Endothelial cell of umbilical vein (primary cell): ENCODE data around the gene NHLRC4. TPM values are rescaled to one million over a fixed set of nuclear protein-coding genes. Genes with fewer than 3 reads are reported as not detected.

ENCODE experiments used
- BruUV-seq: library from RNA; stranded (reverse); fragments of 400-500 nt; replicated peaks from 2 replicates; lab custom pipeline; 2021; lab: Mats Ljungman, UMichigan
- CTCF ChIA-PET: fragments of 300-600, 350-600 bp; sonication (Branson Sonifier 250); formaldehyde crosslinking; loops from one replicate; lab custom pipeline; 2021; ENCODE audit warnings: antibody characterized with exemption, inconsistent platforms; lab: Charles Lee
- POLR2A ChIA-PET: fragments of 300-600, 350-600 bp; sonication (Branson Sonifier 250); formaldehyde crosslinking; loops from one replicate; lab custom pipeline; 2021; ENCODE audit warnings: antibody characterized with exemption, inconsistent platforms; lab: Charles Lee
- DNase-seq: peaks from one replicate; pipeline ENCODE4 v3.0.0-alpha.2; 2011; ENCODE audit warnings: low read depth, low spot score
- FAIRE-seq: peaks from 2 replicates; lab custom pipeline; 2011; peaks lifted over from hg19 to GRCh38; lab: Jason Lieb, UNC
- H2AFZ ChIP-seq: 2 replicates; pipeline ENCODE4 v1.6.0; 2012; ENCODE audit warnings: low read depth, low read length, control low read depth, inconsistent platforms
- H3K27ac ChIP-seq: 2 replicates; pipeline ENCODE4 v1.5.1; 2011; ENCODE audit warnings: low read depth, mild to moderate bottlenecking, control low read depth, low read length, moderate library complexity; ENCODE audit not compliant: insufficient read depth
- H3K27me3 ChIP-seq, 2 experiments: 2 replicates each; pipeline versions ENCODE4 v1.6.0 to v1.6.1; 2011; ENCODE audit warnings: low read length in 2 of 2, mixed read lengths in 1 of 2; ENCODE audit not compliant: control insufficient read depth in 2 of 2, insufficient read depth in 2 of 2
- H3K36me3 ChIP-seq, 2 experiments: 2 replicates in 1 of 2; 3 replicates in 1 of 2; pipeline ENCODE4 v1.5.1; 2011; ENCODE audit warnings: low read length in 2 of 2, mild to moderate bottlenecking in 1 of 2, moderate library complexity in 1 of 2; ENCODE audit not compliant: control insufficient read depth in 2 of 2, insufficient read depth in 2 of 2; ENCODE audit errors: extremely low read depth in 1 of 2
- H3K4me1 ChIP-seq: 3 replicates; pipeline ENCODE4 v1.5.1; 2011; ENCODE audit warnings: mild to moderate bottlenecking, low read length; ENCODE audit not compliant: control insufficient read depth, insufficient read depth; ENCODE audit errors: extremely low read depth
- H3K4me2 ChIP-seq: 2 replicates; pipeline ENCODE4 v1.6.1; 2011; ENCODE audit warnings: low read length, control low read depth, mixed read lengths; ENCODE audit not compliant: insufficient read depth
- H3K4me3 ChIP-seq, 3 experiments: fragments of 200-600 bp in 1 of 3; sonication (generic), shearing (Covaris generic) in 1 of 3; replicated peaks in 1 of 3; 2 replicates each; pipeline ENCODE4 v1.5.1; 2011 to 2016; ENCODE audit warnings: control low read depth in 3 of 3, low read length in 3 of 3, mild to moderate bottlenecking in 2 of 3, inconsistent platforms in 1 of 3, low read depth in 1 of 3, moderate library complexity in 1 of 3; ENCODE audit not compliant: insufficient read depth in 1 of 3
- H3K79me2 ChIP-seq: 2 replicates; pipeline ENCODE4 v1.6.0; 2012; ENCODE audit warnings: low read length, inconsistent platforms; ENCODE audit not compliant: control insufficient read depth, insufficient read depth
- H3K9ac ChIP-seq: replicated peaks from 2 replicates; pipeline ENCODE3; 2011; ENCODE audit warnings: low read length, control low read depth; ENCODE audit not compliant: insufficient read depth; ENCODE audit errors: extremely low read depth
- H3K9me1 ChIP-seq: replicated peaks from 3 replicates; pipeline ENCODE4 v1.6.0; 2011; ENCODE audit warnings: mild to moderate bottlenecking, low read length; ENCODE audit not compliant: control insufficient read depth, insufficient read depth; ENCODE audit errors: extremely low read depth
- H3K9me3 ChIP-seq: replicated peaks from 2 replicates; pipeline ENCODE4 v1.5.1; 2012; ENCODE audit warnings: low read length, inconsistent platforms; ENCODE audit not compliant: control insufficient read depth, insufficient read depth
- H4K20me1 ChIP-seq: replicated peaks from 2 replicates; pipeline ENCODE3; 2011; ENCODE audit warnings: mild to moderate bottlenecking, low read length; ENCODE audit not compliant: control insufficient read depth, insufficient read depth; ENCODE audit errors: extremely low read depth
- EZH2 ChIP-seq: IDR thresholded peaks from 2 replicates; pipeline ENCODE4 v1.6.1; 2012; ENCODE audit warnings: borderline replicate concordance, low read depth, mild to moderate bottlenecking, moderate library complexity, low read length, inconsistent platforms; ENCODE audit not compliant: severe bottlenecking
- FOS ChIP-seq: IDR thresholded peaks from 2 replicates; pipeline ENCODE4 v1.6.1; 2011; ENCODE audit warnings: mild to moderate bottlenecking, low read length, moderate library complexity, borderline replicate concordance; ENCODE audit not compliant: insufficient read depth
- GATA2 ChIP-seq: IDR thresholded peaks from 2 replicates; pipeline ENCODE4 v1.7.0; 2011; ENCODE audit warnings: low read depth, mild to moderate bottlenecking, moderate library complexity, mixed read lengths, low read length; ENCODE audit not compliant: insufficient read length, insufficient read depth
- JUN ChIP-seq: IDR thresholded peaks from 2 replicates; pipeline ENCODE4 v1.6.1; 2011; ENCODE audit warnings: borderline replicate concordance, low read depth; ENCODE audit not compliant: insufficient read length, insufficient read depth
- MYC ChIP-seq: IDR thresholded peaks from one replicate; pipeline ENCODE4 v1.6.1; 2011; ENCODE audit warnings: mild to moderate bottlenecking, low read depth, low read length
- POLR2A ChIP-seq: IDR thresholded peaks from 2 replicates; pipeline ENCODE4 v1.6.1; 2012; ENCODE audit warnings: low read depth, mild to moderate bottlenecking, control low read depth, low read length
- POLR2AphosphoS5 ChIP-seq: IDR thresholded peaks from 2 replicates; pipeline ENCODE4 v1.6.1; 2012; ENCODE audit warnings: low read depth, mild to moderate bottlenecking, control low read depth, low read length, moderate library complexity; ENCODE audit not compliant: insufficient read depth
- dilution Hi-C: fragments of 300-500 bp; cut with MboI; formaldehyde crosslinking; loops from one replicate; pipeline ENCODE4 v1.15.0; 2019; ENCODE audit warnings: low sequenced_read_pairs; ENCODE audit not compliant: extremely low pct_ligation_motif_present
- intact Hi-C: fragments of 100-400 bp; cut with micrococcal nuclease; formaldehyde crosslinking; loops from one replicate; pipeline ENCODE4 v1.10.0; 2022
- polyA plus RNA-seq, 4 experiments: library from polyadenylated mRNA; depleted of rRNA in 3 of 4; stranded (reverse) in 3 of 4; unstranded in 1 of 4; fragments of >200 nt; gene quantifications; 2 replicates each; pipeline versions ENCODE4 v1.2.1 to v1.2.3, GENCODE V29; 2011 to 2012; ENCODE audit warnings: missing spikeins in 1 of 4
- total RNA-seq: library from RNA; stranded (reverse); gene quantifications from 2 replicates; pipeline ENCODE4 v1.2.3, GENCODE V29; 2021
- TF ChIP-seq, protein P1 (sequence below): IDR thresholded peaks from 2 replicates; pipeline ENCODE4 v1.6.1; 2011; ENCODE audit not compliant: insufficient read depth, insufficient read length
- TF ChIP-seq, protein P2 (sequence below), 2 donors: IDR thresholded peaks; 1 replicate in 1 of 2; 2 replicates in 1 of 2; pipeline ENCODE4 v1.5.1; 2011; ENCODE audit warnings: low read length in 2 of 2, mild to moderate bottlenecking in 2 of 2, moderate library complexity in 2 of 2, control low read depth in 1 of 2, inconsistent platforms in 1 of 2, low read depth in 1 of 2; ENCODE audit not compliant: insufficient read depth in 1 of 2; ENCODE audit errors: extremely low read depth in 1 of 2

Gene NHLRC4
- total and polyA plus RNA-seq, 2 donors (not counting 3 experiments of a cell fraction or from before 2014, with no cell fraction given), result 0.73 to 0.94 TPM

DNA sequence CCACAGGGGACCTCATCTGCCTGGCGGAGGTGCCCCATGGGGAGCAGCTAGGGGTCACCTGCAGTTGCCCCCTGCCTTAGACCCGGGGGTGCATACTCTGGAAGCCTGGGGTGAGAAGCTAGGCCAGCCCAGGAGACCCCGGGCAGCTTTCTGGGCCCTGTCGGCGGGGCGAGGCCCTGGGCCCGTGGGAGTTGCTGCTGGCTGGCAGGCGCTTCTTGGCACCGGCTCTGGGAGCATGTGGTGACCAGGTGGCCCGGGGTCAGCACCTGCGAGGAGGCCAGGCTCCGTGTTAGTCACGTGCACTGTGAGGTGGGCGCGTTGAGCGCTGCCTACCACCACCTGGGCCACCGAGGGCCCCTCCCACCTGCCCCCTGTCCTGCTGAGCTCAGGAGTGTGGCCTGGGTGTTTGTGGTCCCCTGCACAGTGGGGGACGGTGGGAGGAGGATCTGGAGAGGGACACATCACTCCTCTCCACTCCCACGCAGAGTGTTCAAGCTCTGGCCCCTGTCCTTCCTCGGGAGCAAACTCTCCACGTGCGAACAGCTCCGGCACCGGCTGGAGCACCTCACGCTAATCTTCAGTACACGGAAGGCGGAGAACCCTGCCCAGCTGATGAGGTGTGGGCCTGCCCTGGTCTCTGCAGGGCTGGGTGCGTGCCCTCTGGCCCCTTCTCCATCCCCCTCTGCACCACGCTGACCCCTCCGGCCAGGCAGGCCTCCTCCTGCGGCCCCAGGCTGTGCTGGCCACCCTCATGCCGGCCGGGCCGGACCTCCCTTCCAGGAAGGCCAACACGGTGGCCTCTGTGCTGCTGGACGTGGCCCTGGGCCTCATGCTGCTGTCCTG lies 8.8 kb downstream of the NHLRC4 start:
- intact Hi-C loops, result no loop called here
- ChIA-PET POLR2A (no interaction called here), CTCF (no interaction called here)
- no peak for TF ChIP-seq JUN
- TF ChIP-seq FOS, result no peak
- no peak for TF ChIP-seq POLR2A
- no peak for TF ChIP-seq EZH2
- no peak for TF ChIP-seq POLR2AphosphoS5
- TF ChIP-seq, protein P1, sequence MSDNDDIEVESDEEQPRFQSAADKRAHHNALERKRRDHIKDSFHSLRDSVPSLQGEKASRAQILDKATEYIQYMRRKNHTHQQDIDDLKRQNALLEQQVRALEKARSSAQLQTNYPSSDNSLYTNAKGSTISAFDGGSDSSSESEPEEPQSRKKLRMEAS, result no peak
- TF ChIP-seq, protein P2, sequence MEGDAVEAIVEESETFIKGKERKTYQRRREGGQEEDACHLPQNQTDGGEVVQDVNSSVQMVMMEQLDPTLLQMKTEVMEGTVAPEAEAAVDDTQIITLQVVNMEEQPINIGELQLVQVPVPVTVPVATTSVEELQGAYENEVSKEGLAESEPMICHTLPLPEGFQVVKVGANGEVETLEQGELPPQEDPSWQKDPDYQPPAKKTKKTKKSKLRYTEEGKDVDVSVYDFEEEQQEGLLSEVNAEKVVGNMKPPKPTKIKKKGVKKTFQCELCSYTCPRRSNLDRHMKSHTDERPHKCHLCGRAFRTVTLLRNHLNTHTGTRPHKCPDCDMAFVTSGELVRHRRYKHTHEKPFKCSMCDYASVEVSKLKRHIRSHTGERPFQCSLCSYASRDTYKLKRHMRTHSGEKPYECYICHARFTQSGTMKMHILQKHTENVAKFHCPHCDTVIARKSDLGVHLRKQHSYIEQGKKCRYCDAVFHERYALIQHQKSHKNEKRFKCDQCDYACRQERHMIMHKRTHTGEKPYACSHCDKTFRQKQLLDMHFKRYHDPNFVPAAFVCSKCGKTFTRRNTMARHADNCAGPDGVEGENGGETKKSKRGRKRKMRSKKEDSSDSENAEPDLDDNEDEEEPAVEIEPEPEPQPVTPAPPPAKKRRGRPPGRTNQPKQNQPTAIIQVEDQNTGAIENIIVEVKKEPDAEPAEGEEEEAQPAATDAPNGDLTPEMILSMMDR (IDR thresholded peaks at IDR 0.05; ENCODE audit: extremely low read depth in 1 of 2, insufficient read depth in 1 of 2, low read depth in 1 of 2, low read length in 2 of 2), result no peak
- TF ChIP-seq GATA2, result no peak
- TF ChIP-seq MYC, result no peak
- DNase-seq (no peak), FAIRE-seq (no peak)
- Histone ChIP-seq H4K20me1 (no peaks in the 10 kb centered on the region), H3K4me2 (no peak overlapping the region), H3K79me2 (peaks cover 8% of the 10 kb centered on the region), H3K4me3 (no peak overlapping the region), H3K9ac (no peak overlapping the region), H3K9me3 (no peaks in the 10 kb centered on the region), H2AFZ (no peak overlapping the region), H3K9me1 (no peaks in the 10 kb centered on the region), H3K27me3 (no peaks in the 10 kb centered on the region), H3K27ac (no peak overlapping the region), H3K4me1 (peaks cover 6% of the 10 kb centered on the region), H3K36me3 (peaks cover 0 to 16% of the 10 kb centered on the region in 2 experiments)
- dilution Hi-C loops, result no loop called here
- BruUV-seq, result no TSS peak
